Endodermal cell (in vitro differentiated cells): ENCODE data around the gene RCN2. TPM values are rescaled to one million over a fixed set of nuclear protein-coding genes. Genes with fewer than 3 reads are reported as not detected.

ENCODE experiments used
- DNase-seq: peaks from one replicate; pipeline ENCODE4 v3.0.0-alpha.2; 2017
- H3K27ac ChIP-seq: 2 replicates; pipeline ENCODE4 v1.5.1; 2013; ENCODE audit warnings: mild to moderate bottlenecking, low read depth, low read length, moderate library complexity
- H3K27me3 ChIP-seq: 2 replicates; pipeline ENCODE4 v1.6.1; 2013; ENCODE audit warnings: mild to moderate bottlenecking, low read length, moderate library complexity; ENCODE audit not compliant: insufficient read depth, control insufficient read depth, poor library complexity, severe bottlenecking
- H3K36me3 ChIP-seq: 2 replicates; pipeline ENCODE4 v1.7.0; 2013; ENCODE audit warnings: mild to moderate bottlenecking, low read length, moderate library complexity; ENCODE audit not compliant: control insufficient read depth, insufficient read depth
- H3K4me1 ChIP-seq: one replicate; pipeline ENCODE4 v1.7.0; 2013; ENCODE audit warnings: low read length; ENCODE audit not compliant: control insufficient read depth, insufficient read depth
- H3K4me3 ChIP-seq: 2 replicates; pipeline ENCODE4 v1.5.1; 2013; ENCODE audit warnings: mild to moderate bottlenecking, low read length, moderate library complexity
- H3K9ac ChIP-seq: 2 replicates; pipeline ENCODE4 v1.6.1; 2013; ENCODE audit warnings: mild to moderate bottlenecking, low read length, moderate library complexity; ENCODE audit not compliant: poor library complexity, severe bottlenecking; ENCODE audit errors: extremely low read depth
- H3K9me3 ChIP-seq: 2 replicates; pipeline ENCODE4 v1.6.1; 2013; ENCODE audit warnings: mild to moderate bottlenecking, low read length, moderate library complexity; ENCODE audit not compliant: control insufficient read depth
- H3K27ac Mint-ChIP-seq: 2 replicates; pipeline ENCODE4 v1.8.0; 2020; ENCODE audit warnings: mixed read lengths
- H3K27me3 Mint-ChIP-seq: 2 replicates; pipeline ENCODE4 v1.8.0; 2021; ENCODE audit warnings: mild to moderate bottlenecking, mixed read lengths; ENCODE audit not compliant: insufficient read depth
- H3K36me3 Mint-ChIP-seq: 2 replicates; pipeline ENCODE4 v1.8.0; 2020; ENCODE audit warnings: low read depth, mixed read lengths
- H3K4me1 Mint-ChIP-seq: 2 replicates; pipeline ENCODE4 v1.8.0; 2020; ENCODE audit warnings: mixed read lengths
- H3K4me3 Mint-ChIP-seq: 2 replicates; pipeline ENCODE4 v1.8.0; 2020; ENCODE audit warnings: mild to moderate bottlenecking, moderate library complexity, mixed read lengths
- H3K9me3 Mint-ChIP-seq: 2 replicates; pipeline ENCODE4 v1.8.0; 2020; ENCODE audit warnings: mild to moderate bottlenecking, mixed read lengths
- WGBS, 2 experiments: methylation state at CpG; one replicate each; pipeline versions ENCODE4 v1.1.5 to v1.1.7; 2013; ENCODE audit warnings: missing lambda C conversion rate in 2 of 2, mixed read lengths in 1 of 2; ENCODE audit not compliant: insufficient coverage in 1 of 2, insufficient read length in 1 of 2; 5-methylcytosine and 5-hydroxymethylcytosine counted together
- total RNA-seq, 2 donors: library from RNA; stranded (reverse); fragmentation: NEBNext Ultra II Directional in 1 of 2; extraction: Animal tissue kit (Norgen Biotek cat#: 25700) in 1 of 2; gene quantifications; 2 replicates in 1 of 2; 3 replicates in 1 of 2; pipeline ENCODE4 v1.2.1, GENCODE V29; 2021
- TF ChIP-seq, protein P1 (sequence below): fragments of 200-600 bp; sonication (generic); conservative IDR thresholded peaks from 2 replicates; pipeline ENCODE4 v1.5.0; 2021; ENCODE audit warnings: antibody characterized with exemption, mild to moderate bottlenecking

The RCN2 gene
- total RNA-seq, 2 donors from 2014 or later: 151 to 165 TPM

DNA sequence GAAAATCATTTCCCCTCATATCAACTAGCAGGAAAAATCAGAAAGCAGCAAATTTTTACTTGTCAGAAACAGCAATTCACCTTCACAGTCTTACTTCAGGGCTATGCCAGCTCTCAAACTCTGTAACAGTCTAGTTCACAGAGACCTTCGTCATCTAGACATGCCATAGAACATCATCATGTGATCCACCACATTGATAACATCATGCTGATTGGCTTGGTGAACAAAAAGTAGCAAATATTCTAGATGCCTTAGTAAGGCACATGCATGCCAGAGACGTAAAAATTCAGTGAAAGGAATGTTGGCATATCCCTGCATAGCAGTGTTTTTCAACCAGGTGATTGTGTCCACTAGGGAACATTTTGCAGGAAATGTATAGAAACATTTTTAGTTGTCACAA, 17.8 kb upstream of the RCN2 start:
- Mint-ChIP-seq H3K4me3 (no peak overlapping the region), H3K36me3 (no peaks in the 10 kb centered on the region), H3K9me3 (no peaks in the 10 kb centered on the region), H3K4me1 (no peaks in the 10 kb centered on the region), H3K27me3 (peaks cover 85% of the 10 kb centered on the region), H3K27ac (no peak overlapping the region)
- Histone ChIP-seq H3K27ac (no peak overlapping the region), H3K4me1 (no peaks in the 10 kb centered on the region), H3K9me3 (no peaks in the 10 kb centered on the region), H3K36me3 (no peaks in the 10 kb centered on the region), H3K4me3 (no peak overlapping the region), H3K9ac (no peak overlapping the region), H3K27me3 (peaks cover 73% of the 10 kb centered on the region)
- TF ChIP-seq, protein P1, sequence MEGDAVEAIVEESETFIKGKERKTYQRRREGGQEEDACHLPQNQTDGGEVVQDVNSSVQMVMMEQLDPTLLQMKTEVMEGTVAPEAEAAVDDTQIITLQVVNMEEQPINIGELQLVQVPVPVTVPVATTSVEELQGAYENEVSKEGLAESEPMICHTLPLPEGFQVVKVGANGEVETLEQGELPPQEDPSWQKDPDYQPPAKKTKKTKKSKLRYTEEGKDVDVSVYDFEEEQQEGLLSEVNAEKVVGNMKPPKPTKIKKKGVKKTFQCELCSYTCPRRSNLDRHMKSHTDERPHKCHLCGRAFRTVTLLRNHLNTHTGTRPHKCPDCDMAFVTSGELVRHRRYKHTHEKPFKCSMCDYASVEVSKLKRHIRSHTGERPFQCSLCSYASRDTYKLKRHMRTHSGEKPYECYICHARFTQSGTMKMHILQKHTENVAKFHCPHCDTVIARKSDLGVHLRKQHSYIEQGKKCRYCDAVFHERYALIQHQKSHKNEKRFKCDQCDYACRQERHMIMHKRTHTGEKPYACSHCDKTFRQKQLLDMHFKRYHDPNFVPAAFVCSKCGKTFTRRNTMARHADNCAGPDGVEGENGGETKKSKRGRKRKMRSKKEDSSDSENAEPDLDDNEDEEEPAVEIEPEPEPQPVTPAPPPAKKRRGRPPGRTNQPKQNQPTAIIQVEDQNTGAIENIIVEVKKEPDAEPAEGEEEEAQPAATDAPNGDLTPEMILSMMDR: no peak
- 83 to 88% methylated on average over 2 of the region's 2 CpGs for WGBS, 2 experiments
- DNase-seq: no peak

DNA sequence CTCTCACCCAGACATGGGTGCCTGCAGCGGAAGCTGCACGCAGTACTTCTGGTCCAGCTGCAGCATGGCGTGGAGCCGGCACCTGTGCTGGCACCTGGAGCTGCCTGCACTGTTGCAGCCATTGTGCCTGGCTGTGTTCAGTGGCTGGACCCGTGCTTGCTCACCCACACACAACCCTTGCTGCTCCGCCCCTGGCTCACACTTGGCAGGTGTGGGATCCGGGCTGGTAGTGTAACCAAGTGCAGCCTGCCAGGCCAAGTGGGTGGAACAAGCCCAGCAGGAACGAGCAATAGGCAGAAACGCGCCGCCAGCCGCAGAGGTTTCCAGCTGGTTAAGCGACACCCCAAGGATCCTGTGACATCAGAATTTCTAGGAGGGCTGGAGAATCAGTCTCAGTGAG, 15.2 kb upstream of the RCN2 start:
- Histone ChIP-seq H3K36me3 (no peaks in the 10 kb centered on the region), H3K27ac (no peak overlapping the region), H3K4me1 (no peaks in the 10 kb centered on the region), H3K9ac (no peak overlapping the region), H3K27me3 (peaks cover 69% of the 10 kb centered on the region), H3K4me3 (no peak overlapping the region), H3K9me3 (no peaks in the 10 kb centered on the region)
- Mint-ChIP-seq H3K4me3 (no peak overlapping the region), H3K9me3 (no peaks in the 10 kb centered on the region), H3K27me3 (peaks cover 85% of the 10 kb centered on the region), H3K4me1 (no peaks in the 10 kb centered on the region), H3K27ac (no peak overlapping the region), H3K36me3 (no peaks in the 10 kb centered on the region)
- no peak for DNase-seq
- TF ChIP-seq, protein P1: no peak
- 92 to 95% methylated on average over 7 to 13 of the region's 13 CpGs for WGBS, 2 experiments

DNA sequence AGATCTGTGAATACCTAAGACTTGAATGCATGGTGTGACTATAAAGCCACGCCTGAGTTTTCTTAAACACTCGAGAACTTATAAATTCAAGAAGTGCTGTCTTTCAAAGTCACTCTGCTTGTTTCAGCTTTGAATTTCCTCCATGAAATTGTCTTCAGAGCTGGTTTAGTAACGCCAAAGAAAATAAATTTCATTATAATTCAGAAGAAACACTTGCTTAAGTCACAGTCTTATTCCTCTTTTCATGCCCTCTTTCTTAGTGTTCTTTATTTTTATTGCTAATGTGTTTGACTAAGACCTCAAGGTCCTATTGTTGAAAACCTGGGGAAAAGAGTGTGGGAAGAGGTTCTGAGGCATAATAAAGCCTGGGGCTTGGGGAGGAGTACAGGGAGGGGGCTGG, 3.3 kb upstream of the RCN2 start:
- Mint-ChIP-seq H3K4me1 (peaks cover 11% of the 10 kb centered on the region), H3K27ac (no peak overlapping the region), H3K4me3 (no peak overlapping the region), H3K36me3 (peaks cover 3% of the 10 kb centered on the region), H3K27me3 (peaks cover 13% of the 10 kb centered on the region), H3K9me3 (no peaks in the 10 kb centered on the region)
- Histone ChIP-seq H3K9me3 (no peaks in the 10 kb centered on the region), H3K9ac (no peak overlapping the region), H3K27me3 (peaks cover 5% of the 10 kb centered on the region), H3K4me1 (no peaks in the 10 kb centered on the region), H3K27ac (no peak overlapping the region), H3K4me3 (no peak overlapping the region), H3K36me3 (peaks cover 5% of the 10 kb centered on the region)
- DNase-seq: no peak
- TF ChIP-seq, protein P1: no peak
- 85 to 92% methylated on average over 3 of the region's 3 CpGs for WGBS, 2 experiments
